Small intestine (tissue), 16 donors: ENCODE results near the gene MYF5. TPM values are rescaled to one million over a fixed set of nuclear protein-coding genes. Genes with fewer than 3 reads are reported as not detected.
"Not testable (repeated sequence)": the region's sequence is repeated elsewhere in the genome, so short reads cannot be mapped to it uniquely, and the experiment has no call there.

ENCODE experiments used
- DNase-seq, 2 donors: peaks; one replicate each; pipeline versions ENCODE4 v3.0.0 to v3.0.0-alpha.2; 2013
- FAIRE-seq: peaks from 2 replicates; lab custom pipeline; 2012; peaks lifted over from hg19 to GRCh38; lab: Jason Lieb, UNC
- H3K27ac ChIP-seq, 3 donors: one replicate each; pipeline ENCODE4 v1.5.1; 2013; ENCODE audit warnings: low read length in 2 of 3, mild to moderate bottlenecking in 2 of 3, control low read depth in 1 of 3, inconsistent platforms in 1 of 3, low read depth in 1 of 3, moderate library complexity in 1 of 3
- H3K27me3 ChIP-seq, 3 donors: one replicate each; pipeline ENCODE4 v1.6.1; 2013; ENCODE audit warnings: low read length in 3 of 3, inconsistent platforms in 1 of 3; ENCODE audit not compliant: control insufficient read depth in 3 of 3, insufficient read depth in 3 of 3
- H3K36me3 ChIP-seq, 3 donors: one replicate each; pipeline ENCODE4 v1.6.1; 2013; ENCODE audit warnings: low read length in 3 of 3, inconsistent platforms in 1 of 3, low read depth in 1 of 3, mild to moderate bottlenecking in 1 of 3, moderate library complexity in 1 of 3; ENCODE audit not compliant: control insufficient read depth in 3 of 3, insufficient read depth in 2 of 3
- H3K4me1 ChIP-seq, 3 donors: one replicate each; pipeline ENCODE4 v1.6.1; 2013; ENCODE audit warnings: low read length in 2 of 3, inconsistent platforms in 1 of 3, low read depth in 1 of 3, mild to moderate bottlenecking in 1 of 3, moderate library complexity in 1 of 3; ENCODE audit not compliant: control insufficient read depth in 3 of 3, insufficient read depth in 2 of 3
- H3K4me3 ChIP-seq, 3 donors: one replicate each; pipeline ENCODE4 v1.5.1; 2013; ENCODE audit warnings: low read length in 3 of 3, control low read depth in 1 of 3, inconsistent platforms in 1 of 3, low read depth in 1 of 3, mild to moderate bottlenecking in 1 of 3, moderate library complexity in 1 of 3
- H3K9me3 ChIP-seq, 2 donors: one replicate each; pipeline ENCODE4 v1.6.1; 2013; ENCODE audit warnings: low read depth in 1 of 2, low read length in 1 of 2; ENCODE audit not compliant: control insufficient read depth in 2 of 2, insufficient read depth in 1 of 2
- WGBS, 3 donors: extraction: QIAGEN DNeasy Blood & Tissue Kit; methylation state at CpG; one replicate each; pipeline ENCODE4 v1.1.7; 2013; 5-methylcytosine and 5-hydroxymethylcytosine counted together
- long read RNA-seq, 10 donors: transcript quantifications; one replicate each; lab custom pipeline, GENCODE V29; 2026
- polyA plus RNA-seq, 4 donors: library from polyadenylated mRNA; stranded (reverse) in 3 of 4; unstranded in 1 of 4; fragments of 200-250 nt in 3 of 4; fragments of 120-200 nt in 1 of 4; gene quantifications; one replicate each; pipeline versions ENCODE4 v1.2.1 to v1.2.3, GENCODE V29; 2013
- donor health status: healthy with polysubstance abuse.
- donor health status: control.
- donor health status: control.
- donor health status: Bipolar disorder and iron deficiency.
- donor health status: healthy.

The MYF5 gene
- under 1 TPM in 1 of 4 donors, not detected in 3; 0.10 TPM for polyA plus RNA-seq
- long read RNA-seq, donor 1, result 0 reads
- long read RNA-seq, donor 2, result 0 reads
- long read RNA-seq, donor 3, result 0 reads
- long read RNA-seq, donor 4, result 0 reads
- long read RNA-seq, donor 5, result 0 reads
- long read RNA-seq, donor 6, result 0 reads
- long read RNA-seq, donor 7, result 0 reads
- long read RNA-seq, donor 8, result 0 reads
- long read RNA-seq, donor 9, result 0 reads
- long read RNA-seq, donor 10, result 0 reads

DNA sequence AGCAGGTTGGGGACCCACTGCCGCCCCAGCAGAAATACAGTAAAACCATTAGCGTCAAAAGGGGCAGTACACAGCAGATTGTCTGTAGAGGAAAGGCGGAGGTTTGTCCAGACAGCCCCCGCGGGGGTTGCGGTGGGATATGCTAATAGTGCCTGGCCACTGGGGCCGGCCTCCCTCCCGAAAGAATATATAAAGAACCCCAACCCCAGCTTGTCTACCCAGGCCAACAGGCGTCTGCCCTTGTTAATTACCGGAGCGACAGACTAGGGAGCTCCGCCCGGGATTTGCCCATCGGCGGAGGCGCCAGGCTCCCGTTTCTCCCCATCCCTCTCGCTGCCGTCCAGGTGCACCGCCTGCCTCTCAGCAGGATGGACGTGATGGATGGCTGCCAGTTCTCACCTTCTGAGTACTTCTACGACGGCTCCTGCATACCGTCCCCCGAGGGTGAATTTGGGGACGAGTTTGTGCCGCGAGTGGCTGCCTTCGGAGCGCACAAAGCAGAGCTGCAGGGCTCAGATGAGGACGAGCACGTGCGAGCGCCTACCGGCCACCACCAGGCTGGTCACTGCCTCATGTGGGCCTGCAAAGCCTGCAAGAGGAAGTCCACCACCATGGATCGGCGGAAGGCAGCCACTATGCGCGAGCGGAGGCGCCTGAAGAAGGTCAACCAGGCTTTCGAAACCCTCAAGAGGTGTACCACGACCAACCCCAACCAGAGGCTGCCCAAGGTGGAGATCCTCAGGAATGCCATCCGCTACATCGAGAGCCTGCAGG is at the start of gene MYF5:
Gene MYF5, plus strand, starts transcription at position 217 of the 774 bp plus-strand sequence. Its CDS starts 152 bp downstream, at position 369.
- WGBS, 3 donors, result 46 to 60% (median 59%) methylated on average over 45 of the region's 45 CpGs
- DNase-seq (no peak), FAIRE-seq (no peak)
- peaks cover 0 to 57% (median 18%) of the 10 kb centered on the region in 3 donors for H3K27me3 ChIP-seq
- H3K36me3 ChIP-seq, result no peaks in the 10 kb centered on the region
- H3K4me3 ChIP-seq, result no peak within 1 kb of the TSS
- H3K27ac ChIP-seq, result no peak within 1 kb of the TSS
- H3K4me1 ChIP-seq, result no peaks in the 10 kb centered on the region
- peaks cover 0 to 2% of the 10 kb centered on the region in 2 donors for H3K9me3 ChIP-seq

DNA sequence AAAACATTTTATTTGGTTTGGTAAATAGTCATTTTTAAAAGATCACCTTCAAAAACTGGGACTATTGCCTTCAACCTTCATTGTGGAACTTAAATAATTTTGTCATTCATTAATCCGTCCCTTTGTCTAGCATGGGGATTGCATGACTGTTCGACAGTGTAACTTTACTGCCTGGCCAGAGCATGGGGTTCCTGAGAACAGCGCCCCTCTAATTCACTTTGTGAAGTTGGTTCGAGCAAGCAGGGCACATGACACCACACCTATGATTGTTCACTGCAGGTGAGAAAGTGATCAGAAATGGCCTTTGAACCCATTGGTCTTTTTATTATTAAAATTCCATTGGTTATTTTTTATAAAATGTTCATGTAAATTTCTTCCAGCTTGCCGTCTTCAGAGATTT is 46.5 kb upstream of the MYF5 start:
- Histone ChIP-seq H3K4me1 (no peaks in the 10 kb centered on the region), H3K36me3 (no peaks in the 10 kb centered on the region), H3K27ac (no peak overlapping the region), H3K9me3 (no peaks in the 10 kb centered on the region), H3K4me3 (no peak overlapping the region), H3K27me3 (peaks cover 0 to 2% (median 0%) of the 10 kb centered on the region in 3 donors)
- DNase-seq (no peak), FAIRE-seq (no peak)
- 58 to 68% (median 63%) methylated on average over 5 of the region's 5 CpGs for WGBS, 3 donors

DNA sequence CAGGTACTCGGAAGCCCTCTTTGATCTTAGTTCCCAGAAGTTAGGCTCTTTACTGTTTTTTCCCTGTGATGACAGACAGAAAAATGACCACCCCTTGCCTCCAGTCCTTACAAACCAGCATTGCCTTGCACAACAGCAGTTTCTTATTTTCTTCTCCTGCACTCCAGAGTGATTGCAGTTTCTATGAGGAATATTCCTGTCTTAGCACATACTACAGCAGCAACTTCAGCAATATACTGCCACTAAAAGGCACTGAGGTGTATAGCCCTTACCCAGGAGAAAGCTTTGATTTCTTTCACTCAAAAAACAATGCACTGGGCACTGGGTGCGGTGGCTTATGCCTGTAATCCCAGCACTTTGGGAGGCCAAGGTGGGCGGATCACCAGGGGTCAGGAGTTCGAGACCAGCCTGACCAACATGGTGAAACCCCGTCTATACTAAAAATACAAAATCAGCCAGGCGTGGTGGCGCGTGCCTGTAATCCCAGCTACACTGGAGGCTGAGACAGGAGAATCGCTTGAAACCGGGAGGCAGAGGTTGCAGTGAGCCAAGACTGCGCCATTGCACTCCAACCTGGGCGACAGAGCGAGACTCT is 40.6 kb upstream of the MYF5 start:
- H3K4me1 ChIP-seq, H3K4me3 ChIP-seq, H3K27me3 ChIP-seq, H3K27ac ChIP-seq, H3K9me3 ChIP-seq, FAIRE-seq, DNase-seq, H3K36me3 ChIP-seq: not testable (repeated sequence)
- 88 to 95% (median 90%) methylated on average over 13 of the region's 13 CpGs for WGBS, 3 donors

DNA sequence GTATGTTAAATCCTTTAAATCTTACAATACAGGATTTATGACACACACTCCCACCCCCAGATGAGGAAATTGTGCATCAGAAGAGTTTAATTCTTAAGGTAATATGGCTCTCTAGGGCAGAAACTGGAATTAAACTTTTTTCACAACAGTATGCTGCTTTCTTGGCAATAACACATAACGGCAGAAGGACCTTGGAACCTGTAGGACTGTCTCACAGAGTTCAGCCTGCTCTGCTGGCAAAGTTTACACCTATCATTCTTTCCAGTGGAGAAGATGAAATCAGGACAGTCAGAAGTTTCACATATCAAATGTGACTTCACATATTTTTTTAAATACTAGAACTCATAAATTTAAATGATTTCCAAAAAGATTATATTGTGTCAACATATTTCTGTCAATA is 39.9 kb upstream of the MYF5 start:
- DNase-seq, result no peak
- WGBS, 3 donors, result 10 to 50% (median 16%) methylated on average over 1 of the region's 1 CpG
- no peaks in the 10 kb centered on the region for H3K36me3 ChIP-seq
- H3K27me3 ChIP-seq, result no peaks in the 10 kb centered on the region
- FAIRE-seq, result no peak
- H3K4me1 ChIP-seq, result no peaks in the 10 kb centered on the region
- no peak overlapping the region for H3K4me3 ChIP-seq
- no peak overlapping the region for H3K27ac ChIP-seq
- no peaks in the 10 kb centered on the region for H3K9me3 ChIP-seq

DNA sequence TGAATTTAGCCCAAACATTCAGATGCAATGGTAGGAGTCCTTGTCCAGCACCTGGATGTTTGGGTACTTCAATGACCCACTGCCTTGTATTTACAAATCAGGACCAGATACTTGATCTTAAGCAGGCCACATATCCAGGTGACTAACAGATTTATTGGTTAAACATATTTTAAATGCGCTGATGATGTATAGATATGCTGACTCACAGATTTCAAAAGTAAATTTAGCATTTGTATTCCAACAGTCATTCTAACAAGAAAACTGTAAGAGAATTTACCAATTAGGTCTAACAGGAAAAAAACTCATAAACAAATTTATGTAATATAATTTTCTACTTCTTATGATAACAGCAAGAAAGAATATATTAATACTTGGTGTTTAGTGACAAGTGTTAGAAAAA is 38.7 kb upstream of the MYF5 start:
- H3K27me3 ChIP-seq, result no peaks in the 10 kb centered on the region
- H3K4me3 ChIP-seq, result no peak overlapping the region
- 91 to 95% (median 91%) methylated on average over 1 of the region's 1 CpG for WGBS, 3 donors
- no peak for DNase-seq
- no peak overlapping the region for H3K27ac ChIP-seq
- H3K4me1 ChIP-seq, result no peaks in the 10 kb centered on the region
- FAIRE-seq, result no peak
- H3K9me3 ChIP-seq, result no peaks in the 10 kb centered on the region
- no peaks in the 10 kb centered on the region for H3K36me3 ChIP-seq

DNA sequence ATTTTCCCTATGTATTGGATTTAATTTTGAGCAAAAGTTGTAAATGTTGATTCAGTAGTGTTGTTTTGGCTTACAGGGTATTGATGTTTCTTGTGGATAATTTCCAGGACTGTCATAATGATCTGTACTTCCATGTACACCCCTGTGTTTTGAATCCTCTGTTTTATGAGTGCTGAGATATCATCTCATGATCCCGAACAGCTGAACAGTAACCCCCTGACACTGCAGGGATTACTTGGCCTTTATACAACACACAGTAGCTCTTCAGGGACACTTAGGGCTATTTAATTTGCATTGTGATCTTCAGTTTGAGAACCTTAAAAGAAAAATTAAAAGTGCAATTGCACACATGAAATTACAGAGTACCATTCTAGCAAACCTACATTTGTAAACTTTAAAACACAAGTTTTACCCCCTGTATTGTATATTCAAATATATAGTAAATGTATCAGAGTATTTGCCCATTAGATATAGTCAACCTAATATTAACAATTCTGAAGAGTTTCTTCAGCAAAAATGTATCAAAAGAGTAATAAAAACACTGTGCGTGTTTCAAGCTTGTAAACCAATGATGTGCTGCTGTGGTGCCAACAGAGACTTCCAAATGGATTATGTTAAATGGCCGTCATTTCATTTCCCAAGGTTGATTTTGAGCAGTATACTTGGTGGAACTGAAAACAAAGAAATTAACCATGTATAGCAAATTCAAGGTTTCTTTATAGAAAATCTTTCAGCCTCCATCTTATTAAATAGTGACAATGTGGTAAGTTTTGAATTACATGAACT is 37.2 kb upstream of the MYF5 start:
- Histone ChIP-seq H3K27me3 (no peaks in the 10 kb centered on the region), H3K27ac (no peak overlapping the region), H3K9me3 (no peaks in the 10 kb centered on the region), H3K4me3 (no peak overlapping the region), H3K36me3 (no peaks in the 10 kb centered on the region), H3K4me1 (no peaks in the 10 kb centered on the region)
- DNase-seq (no peak), FAIRE-seq (no peak)
- WGBS, 3 donors, result 76 to 84% (median 82%) methylated on average over 3 of the region's 3 CpGs

DNA sequence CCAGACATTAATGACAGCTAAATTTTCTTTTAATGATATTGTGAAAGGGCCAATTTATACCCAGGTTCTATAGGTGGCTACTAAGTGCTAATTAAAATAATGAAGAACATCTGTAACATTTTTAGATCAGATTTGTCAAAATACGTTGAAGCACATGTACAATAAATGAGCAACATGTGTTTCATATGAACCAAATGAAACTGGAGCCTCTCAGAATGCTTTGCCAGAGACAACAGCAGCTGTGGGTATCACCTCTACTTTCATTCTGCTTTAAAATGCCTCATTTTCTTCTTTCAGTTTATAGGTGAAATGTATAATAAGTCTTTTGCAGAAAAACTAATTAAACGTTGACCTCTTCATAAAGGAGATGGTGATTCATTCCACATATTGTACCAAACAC is 35.4 kb upstream of the MYF5 start:
- FAIRE-seq, result no peak
- Histone ChIP-seq H3K27ac (no peak overlapping the region), H3K9me3 (no peaks in the 10 kb centered on the region), H3K36me3 (no peaks in the 10 kb centered on the region), H3K4me1 (no peaks in the 10 kb centered on the region), H3K27me3 (no peaks in the 10 kb centered on the region), H3K4me3 (no peak overlapping the region)
- DNase-seq, result no peak
- 73 to 78% (median 74%) methylated on average over 2 of the region's 2 CpGs for WGBS, 3 donors

DNA sequence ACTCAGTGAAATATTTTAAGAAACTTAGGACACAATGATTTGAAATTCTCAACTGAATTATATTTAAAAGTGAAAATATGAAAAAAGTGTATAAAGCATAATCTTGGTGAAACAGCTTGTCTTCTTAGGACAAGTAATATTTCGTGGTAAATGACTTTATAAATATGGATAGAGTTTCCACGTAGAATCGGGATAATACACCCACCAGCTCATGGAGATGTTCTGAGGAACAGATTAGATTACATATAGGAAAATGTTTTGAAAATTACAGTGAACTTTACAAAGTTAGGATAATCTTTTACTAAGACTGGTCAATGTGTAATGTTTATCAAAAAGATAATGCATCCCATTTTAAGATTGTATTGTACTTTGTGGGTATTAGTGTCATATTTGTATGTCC is 34.9 kb upstream of the MYF5 start:
- 76 to 82% (median 76%) methylated on average over 3 of the region's 3 CpGs for WGBS, 3 donors
- peak; percentile 33 for FAIRE-seq

More for the DNA sequence above, 34.9 kb upstream of the MYF5 start:
- no peak overlapping the region for H3K4me3 ChIP-seq
- no peaks in the 10 kb centered on the region for H3K4me1 ChIP-seq
- DNase-seq, result no peak
- H3K36me3 ChIP-seq, result no peaks in the 10 kb centered on the region
- H3K27me3 ChIP-seq, result no peaks in the 10 kb centered on the region
- no peaks in the 10 kb centered on the region for H3K9me3 ChIP-seq
- no peak overlapping the region for H3K27ac ChIP-seq
